GM19463 (cell line): ENCODE data around the gene DMXL2.
"Not testable (repeated sequence)": the region's sequence is repeated elsewhere in the genome, so short reads cannot be mapped to it uniquely, and the experiment has no call there.

ENCODE experiments used
- ATAC-seq: cut with Tn5 transposase; IDR thresholded peaks from one replicate; pipeline ENCODE4 v1.9.1; 2021; ENCODE audit warnings: mild to moderate bottlenecking, moderate library complexity; ENCODE audit not compliant: unreplicated experiment

The DMXL2 gene

GRCh38 chr15:51622604-51623370 is at the start of gene DMXL2:
Gene DMXL2, minus strand, starts transcription at chr15:51622771. Its CDS starts 226 bp downstream, at chr15:51622545.
- ATAC-seq = peak; percentile 29

- no peak for ATAC-seq
Observed at GRCh38 chr15:51672155-51672687, 49.6 kb upstream of the DMXL2 start.

GRCh38 chr15:51669381-51669780 is 46.8 kb upstream of the DMXL2 start:
- no peak for ATAC-seq

- no peak for ATAC-seq
Observed at GRCh38 chr15:51668446-51668845, 45.9 kb upstream of the DMXL2 start.

- ATAC-seq = no peak
Observed at GRCh38 chr15:51667478-51667877, 44.9 kb upstream of the DMXL2 start.

- no peak for ATAC-seq
Observed at GRCh38 chr15:51661072-51661471, 38.5 kb upstream of the DMXL2 start.

GRCh38 chr15:51658664-51659063 is 36.1 kb upstream of the DMXL2 start:
- no peak for ATAC-seq

- ATAC-seq = not testable (repeated sequence)
Observed at GRCh38 chr15:51655401-51656057, 33.0 kb upstream of the DMXL2 start.

- ATAC-seq = no peak
Observed at GRCh38 chr15:51652084-51652668, 29.6 kb upstream of the DMXL2 start.

- ATAC-seq = no peak
Observed at GRCh38 chr15:51649659-51650521, 27.3 kb upstream of the DMXL2 start.

- not testable (repeated sequence) for ATAC-seq
Observed at GRCh38 chr15:51648643-51649042, 26.1 kb upstream of the DMXL2 start.

GRCh38 chr15:51648101-51648500 is 25.5 kb upstream of the DMXL2 start:
- ATAC-seq = not testable (repeated sequence)

GRCh38 chr15:51647128-51647562 is 24.6 kb upstream of the DMXL2 start:
- ATAC-seq = no peak

GRCh38 chr15:51642696-51643095 is 20.1 kb upstream of the DMXL2 start:
- no peak for ATAC-seq

GRCh38 chr15:51641490-51642130 is 19.0 kb upstream of the DMXL2 start:
- ATAC-seq = no peak

GRCh38 chr15:51634591-51635198 is 12.1 kb upstream of the DMXL2 start:
- no peak for ATAC-seq

- no peak for ATAC-seq
Observed at GRCh38 chr15:51629612-51630011, 7.0 kb upstream of the DMXL2 start.

- no peak for ATAC-seq
Observed at GRCh38 chr15:51625236-51625635, 2.7 kb upstream of the DMXL2 start.

GRCh38 chr15:51624022-51624421 is 1.5 kb upstream of the DMXL2 start:
- ATAC-seq = no peak
